Measurements from ENCODE around the gene SLC25A43.
"Not testable (repeated sequence)": the region's sequence is repeated elsewhere in the genome, so short reads cannot be mapped to it uniquely, and the experiment has no call there.

The SLC25A43 gene

DNA sequence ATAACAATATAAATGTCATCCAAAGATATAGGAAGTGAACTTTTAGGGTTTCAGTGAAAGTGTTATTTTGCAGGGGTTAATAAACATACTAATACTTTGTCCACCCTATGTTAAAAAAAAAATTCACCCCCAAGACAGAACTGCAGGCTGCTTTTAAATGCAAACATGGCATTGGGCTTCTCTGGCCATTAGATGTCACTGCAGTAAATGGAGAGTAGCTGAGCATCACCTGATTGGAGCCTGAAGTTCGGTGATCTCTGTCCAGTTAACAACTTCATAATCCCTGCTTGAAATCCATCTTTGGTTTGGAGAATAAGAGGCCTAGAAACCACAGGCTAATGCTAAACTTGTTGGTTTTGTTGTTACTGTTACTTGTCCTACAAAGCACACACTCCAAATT, 18.7 kb downstream of the SLC25A43 start:
- H3K27ac Mint-ChIP-seq: no peak overlapping the region
- no peak for ATAC-seq (replicated peaks)
- no peak overlapping the region for H3K4me3 Mint-ChIP-seq
- H3K36me3 Mint-ChIP-seq (ENCODE audit: insufficient read depth): no peaks in the 10 kb centered on the region
- H3K4me1 Mint-ChIP-seq (ENCODE audit: low read depth in 2 of 2): no peaks in the 10 kb centered on the region
- DNase-seq: no peak
- H3K27me3 Mint-ChIP-seq: no peaks in the 10 kb centered on the region
- no peaks in the 10 kb centered on the region for H3K9me3 Mint-ChIP-seq

DNA sequence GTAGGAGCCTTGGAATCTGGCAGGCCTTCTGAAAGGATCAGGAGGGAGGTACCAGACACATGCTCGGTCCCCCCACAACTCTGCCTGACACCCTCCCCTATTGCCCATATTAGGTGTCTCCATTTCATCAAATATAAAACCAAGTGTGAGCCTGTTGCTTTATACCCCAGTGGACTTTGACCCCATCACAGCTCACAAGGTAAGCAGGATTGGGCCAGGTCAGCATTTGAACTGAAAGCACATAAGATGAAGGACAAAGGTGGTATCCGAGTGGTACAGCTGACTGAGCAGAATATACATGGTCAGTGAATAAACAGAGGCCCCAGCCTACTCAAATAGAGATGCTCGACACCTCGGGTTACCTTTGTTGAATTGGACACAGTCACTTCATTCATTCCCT, 20.0 kb downstream of the SLC25A43 start:
- ATAC-seq (replicated peaks) (no peak), DNase-seq (no peak)
- H3K36me3 Mint-ChIP-seq (ENCODE audit: insufficient read depth): no peaks in the 10 kb centered on the region
- no peaks in the 10 kb centered on the region for H3K4me1 Mint-ChIP-seq (ENCODE audit: low read depth in 2 of 2)
- no peaks in the 10 kb centered on the region for H3K9me3 Mint-ChIP-seq
- peak overlapping the region in 1 of 2 donors; percentile 13 for H3K27ac Mint-ChIP-seq
- H3K27me3 Mint-ChIP-seq: no peaks in the 10 kb centered on the region
- H3K4me3 Mint-ChIP-seq: no peak overlapping the region

DNA sequence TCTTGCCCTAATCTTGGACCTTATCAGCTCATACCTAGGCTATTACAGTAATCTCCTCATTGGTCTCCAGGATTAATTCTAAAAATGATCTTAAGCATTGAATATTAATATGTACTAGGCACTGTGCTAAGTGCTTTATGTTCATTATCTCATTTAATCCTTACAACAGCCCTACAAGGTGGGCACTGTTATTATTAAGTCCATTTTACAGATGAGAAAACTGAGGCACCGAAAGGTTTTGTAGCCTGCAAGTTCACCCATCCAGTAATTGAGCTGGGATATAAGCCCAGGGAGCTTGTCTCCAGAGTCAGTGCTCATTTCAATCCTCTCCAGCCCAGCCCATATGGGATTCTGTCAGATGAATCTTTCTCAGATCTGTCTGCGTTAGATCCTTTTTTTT, 20.8 kb downstream of the SLC25A43 start:
- ATAC-seq (replicated peaks): no peak
- DNase-seq: no peak
- H3K27ac Mint-ChIP-seq: peak overlapping the region in 1 of 2 donors; percentile 13
- H3K9me3 Mint-ChIP-seq: no peaks in the 10 kb centered on the region
- H3K27me3 Mint-ChIP-seq: no peaks in the 10 kb centered on the region
- peaks cover 3% of the 10 kb centered on the region for H3K36me3 Mint-ChIP-seq (ENCODE audit: insufficient read depth)
- H3K4me1 Mint-ChIP-seq (ENCODE audit: low read depth in 2 of 2): no peaks in the 10 kb centered on the region
- H3K4me3 Mint-ChIP-seq: no peak overlapping the region

DNA sequence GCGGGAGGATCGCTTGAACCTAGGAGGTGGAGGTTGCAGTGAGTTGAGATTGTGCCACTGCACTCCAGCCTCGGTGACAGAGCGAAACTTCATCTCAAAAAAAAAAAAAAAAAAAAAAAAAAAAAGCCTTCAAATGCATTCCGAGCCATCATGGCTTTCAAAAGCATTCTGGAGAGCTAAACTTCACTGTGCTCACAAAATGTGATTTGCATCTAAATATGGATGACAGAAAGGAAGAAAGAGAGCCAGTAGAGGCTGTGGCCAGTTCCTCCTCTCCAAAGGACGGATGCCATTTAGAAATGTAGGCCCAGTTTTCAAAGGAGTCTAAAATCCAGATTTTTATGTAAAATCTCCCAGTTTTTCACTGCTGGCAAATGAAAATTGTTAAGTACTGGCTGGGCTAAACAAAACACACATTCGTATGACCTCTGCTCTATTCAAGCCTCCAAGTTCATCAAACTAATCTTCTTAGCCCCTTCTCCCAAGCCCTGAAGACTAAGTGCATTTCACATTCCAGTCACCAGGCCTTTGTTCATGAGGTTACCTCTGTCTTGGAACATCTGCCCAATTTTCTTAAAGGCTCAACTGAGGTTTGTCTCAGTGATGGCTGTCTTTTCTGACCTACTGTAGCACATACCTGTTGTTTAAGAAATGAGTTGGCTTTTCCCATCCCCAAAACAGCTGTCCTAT, 22.0 kb downstream of the SLC25A43 start:
- Mint-ChIP-seq H3K9me3 (no peaks in the 10 kb centered on the region), H3K4me3 (no peak overlapping the region), H3K36me3 (ENCODE audit: insufficient read depth) (peaks cover 4% of the 10 kb centered on the region), H3K4me1 (ENCODE audit: low read depth in 2 of 2) (no peaks in the 10 kb centered on the region), H3K27ac (no peak overlapping the region), H3K27me3 (no peaks in the 10 kb centered on the region)
- DNase-seq: no peak
- no peak for ATAC-seq (replicated peaks)

DNA sequence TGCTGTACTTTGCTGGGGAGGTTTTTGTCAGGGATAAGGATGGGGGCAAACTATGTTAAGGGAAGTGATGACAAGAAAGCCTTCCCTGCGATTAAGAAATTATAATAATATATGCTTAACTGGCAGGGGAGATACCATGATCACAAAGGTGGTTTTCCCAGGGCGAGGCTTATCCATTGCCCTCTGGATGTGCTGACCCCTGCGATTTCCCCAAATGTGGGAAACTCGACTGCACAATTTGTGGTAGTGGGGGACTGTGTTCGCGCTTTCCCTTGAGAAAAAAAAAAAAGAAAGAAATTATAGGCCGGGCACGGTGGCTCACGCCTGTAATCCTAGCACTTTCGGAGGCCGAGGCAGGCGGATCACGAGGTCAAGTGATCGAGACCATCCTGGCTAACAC, 24.5 kb downstream of the SLC25A43 start:
- DNase-seq (no peak), ATAC-seq (replicated peaks) (no peak)
- H3K27me3 Mint-ChIP-seq: no peaks in the 10 kb centered on the region
- no peak overlapping the region for H3K4me3 Mint-ChIP-seq
- no peak overlapping the region for H3K27ac Mint-ChIP-seq
- no peaks in the 10 kb centered on the region for H3K9me3 Mint-ChIP-seq
- peaks cover 3 to 7% of the 10 kb centered on the region in 2 donors for H3K4me1 Mint-ChIP-seq (ENCODE audit: low read depth in 2 of 2)
- peaks cover 4% of the 10 kb centered on the region for H3K36me3 Mint-ChIP-seq (ENCODE audit: insufficient read depth)

DNA sequence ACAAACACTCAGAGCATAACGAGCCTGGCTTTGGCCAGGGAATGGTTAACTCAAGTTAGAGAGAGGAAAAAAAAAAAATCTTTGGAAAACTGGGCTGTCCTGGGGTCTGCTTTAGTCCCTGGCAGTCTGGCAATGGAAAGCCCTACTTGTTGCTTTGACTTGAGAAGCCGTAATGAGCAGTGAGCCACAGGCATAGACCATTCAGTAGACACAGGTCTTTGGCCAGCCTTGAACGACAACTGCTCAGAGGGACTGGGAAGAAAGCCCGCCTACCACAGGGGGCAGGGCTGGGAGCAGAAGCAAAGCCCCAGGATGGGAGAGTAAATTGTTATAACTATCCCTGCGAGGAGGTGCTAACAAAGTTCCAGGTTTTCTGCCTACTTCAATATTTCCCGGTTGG, 25.9 kb downstream of the SLC25A43 start:
- Mint-ChIP-seq H3K27ac (peak overlapping the region in 1 of 2 donors; percentile 56), H3K4me1 (ENCODE audit: low read depth in 2 of 2) (peaks cover 3 to 7% of the 10 kb centered on the region in 2 donors), H3K4me3 (no peak overlapping the region), H3K36me3 (ENCODE audit: insufficient read depth) (peaks cover 7% of the 10 kb centered on the region), H3K27me3 (no peaks in the 10 kb centered on the region), H3K9me3 (no peaks in the 10 kb centered on the region)
- DNase-seq: no peak
- no peak for ATAC-seq (replicated peaks)

DNA sequence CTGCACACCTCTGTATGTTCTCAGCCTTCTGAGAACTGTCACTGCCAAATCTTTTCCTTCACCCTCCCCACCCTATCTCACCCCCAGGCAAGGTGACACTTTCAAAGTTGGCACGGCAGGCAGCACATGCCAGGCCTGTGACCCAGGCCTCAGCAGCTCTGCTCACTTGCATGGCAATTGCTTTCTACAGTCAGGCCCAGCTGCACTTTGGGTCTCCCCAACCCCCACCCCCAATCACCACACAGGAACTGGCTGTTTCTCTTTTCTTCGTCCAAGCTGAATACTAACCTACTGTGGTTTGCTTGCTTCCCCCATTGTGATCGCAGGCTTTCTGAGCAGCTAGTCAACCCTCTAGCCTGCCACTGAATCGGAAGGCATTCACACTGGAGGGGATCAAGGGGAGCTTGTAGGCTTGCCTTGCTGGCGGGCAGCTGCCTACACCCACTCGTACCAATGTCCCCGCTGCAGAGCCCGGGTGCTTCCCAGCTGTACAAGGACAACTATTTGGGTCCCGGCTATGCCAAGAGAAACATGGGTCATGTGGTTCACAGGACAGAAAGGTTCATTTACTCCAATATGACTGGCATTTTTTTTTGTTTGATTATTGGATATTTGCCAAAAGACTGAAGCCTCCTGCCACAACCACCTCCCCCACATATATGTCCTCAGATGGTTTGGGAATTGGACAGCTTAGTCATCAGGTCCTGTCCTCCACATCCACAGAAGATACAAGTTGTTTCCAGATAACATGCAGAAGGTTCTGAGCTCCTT, 28.1 kb downstream of the SLC25A43 start:
- Mint-ChIP-seq H3K27me3 (no peaks in the 10 kb centered on the region), H3K36me3 (ENCODE audit: insufficient read depth) (peaks cover 7% of the 10 kb centered on the region), H3K4me1 (ENCODE audit: low read depth in 2 of 2) (peaks cover 3 to 7% of the 10 kb centered on the region in 2 donors), H3K9me3 (no peaks in the 10 kb centered on the region), H3K4me3 (peak overlapping the region in 1 of 2 donors; percentile 7), H3K27ac (peak overlapping the region; percentile 55 to 68)
- DNase-seq: no peak
- ATAC-seq (replicated peaks): peak; percentile 41

DNA sequence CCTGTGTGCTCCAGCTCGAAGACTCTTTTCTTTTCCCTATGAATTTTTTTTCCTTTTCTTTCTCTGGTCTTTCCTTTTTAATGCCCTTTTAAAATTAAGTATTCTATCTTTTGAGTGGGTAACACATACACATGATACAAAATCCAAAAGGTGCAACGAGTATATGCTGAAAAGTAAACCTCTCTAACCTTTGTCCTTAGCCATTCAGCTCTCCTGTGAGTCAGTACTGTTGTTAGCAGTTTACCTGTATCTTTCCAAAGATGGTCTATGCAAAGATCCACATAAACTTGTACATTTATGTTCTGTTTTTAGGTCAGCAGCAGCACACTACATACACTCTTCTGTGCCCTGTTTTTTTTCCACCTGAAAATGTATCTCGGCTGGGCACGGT, 28.7 kb downstream of the SLC25A43 start:
- H3K9me3 Mint-ChIP-seq: no peaks in the 10 kb centered on the region
- ATAC-seq (replicated peaks): no peak
- DNase-seq: no peak
- no peak overlapping the region for H3K4me3 Mint-ChIP-seq
- H3K4me1 Mint-ChIP-seq (ENCODE audit: low read depth in 2 of 2): peaks cover 3 to 7% of the 10 kb centered on the region in 2 donors
- peak overlapping the region; percentile 55 to 68 for H3K27ac Mint-ChIP-seq
- H3K36me3 Mint-ChIP-seq (ENCODE audit: insufficient read depth): peaks cover 7% of the 10 kb centered on the region
- H3K27me3 Mint-ChIP-seq: no peaks in the 10 kb centered on the region

DNA sequence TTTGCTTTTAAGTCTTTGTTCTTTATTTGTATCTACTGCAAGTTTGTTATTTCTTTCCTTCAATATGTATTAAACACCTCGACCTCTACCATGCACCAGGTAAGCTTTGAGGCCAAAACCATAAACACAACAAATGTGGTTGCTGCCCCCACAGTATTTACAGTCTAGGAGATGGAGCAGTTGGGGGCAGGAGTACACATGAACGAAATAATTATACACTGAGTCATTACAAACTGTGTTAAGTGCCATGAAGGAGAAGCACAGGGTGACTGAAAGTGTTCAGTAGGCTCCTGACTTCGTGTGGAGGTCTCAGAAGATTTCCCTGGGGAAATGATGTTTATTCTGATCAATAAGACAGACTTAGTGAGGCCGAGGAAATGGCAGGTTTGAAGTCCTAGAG, 30.3 kb downstream of the SLC25A43 start:
- H3K4me1 Mint-ChIP-seq (ENCODE audit: low read depth in 2 of 2): peaks cover 3 to 15% of the 10 kb centered on the region in 2 donors
- H3K27ac Mint-ChIP-seq: no peak overlapping the region
- no peak overlapping the region for H3K4me3 Mint-ChIP-seq
- DNase-seq (no peak), ATAC-seq (replicated peaks) (no peak)
- H3K9me3 Mint-ChIP-seq: no peaks in the 10 kb centered on the region
- H3K36me3 Mint-ChIP-seq (ENCODE audit: insufficient read depth): peaks cover 10% of the 10 kb centered on the region
- H3K27me3 Mint-ChIP-seq: no peaks in the 10 kb centered on the region

DNA sequence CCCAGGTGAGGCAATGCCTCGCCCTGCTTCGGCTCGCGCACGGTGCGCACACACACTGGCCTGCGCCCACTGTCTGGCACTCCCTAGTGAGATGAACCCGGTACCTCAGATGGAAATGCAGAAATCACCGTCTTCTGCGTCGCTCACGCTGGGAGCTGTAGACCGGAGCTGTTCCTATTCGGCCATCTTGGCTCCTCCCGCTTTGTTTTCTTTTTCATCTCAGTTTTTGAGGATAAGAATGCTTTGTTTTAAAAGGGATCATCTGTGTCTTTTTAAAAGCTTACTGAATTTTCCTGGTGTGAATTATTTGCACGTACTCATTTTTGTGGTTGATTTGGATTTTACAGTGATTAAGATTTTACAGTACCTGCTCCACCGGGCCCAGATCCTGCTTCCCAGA, 42.2 kb downstream of the SLC25A43 start:
- not testable (repeated sequence) for H3K27ac Mint-ChIP-seq; H3K4me1 Mint-ChIP-seq (ENCODE audit: low read depth in 2 of 2); ATAC-seq (replicated peaks); H3K36me3 Mint-ChIP-seq (ENCODE audit: insufficient read depth); H3K9me3 Mint-ChIP-seq; H3K27me3 Mint-ChIP-seq; DNase-seq; H3K4me3 Mint-ChIP-seq

DNA sequence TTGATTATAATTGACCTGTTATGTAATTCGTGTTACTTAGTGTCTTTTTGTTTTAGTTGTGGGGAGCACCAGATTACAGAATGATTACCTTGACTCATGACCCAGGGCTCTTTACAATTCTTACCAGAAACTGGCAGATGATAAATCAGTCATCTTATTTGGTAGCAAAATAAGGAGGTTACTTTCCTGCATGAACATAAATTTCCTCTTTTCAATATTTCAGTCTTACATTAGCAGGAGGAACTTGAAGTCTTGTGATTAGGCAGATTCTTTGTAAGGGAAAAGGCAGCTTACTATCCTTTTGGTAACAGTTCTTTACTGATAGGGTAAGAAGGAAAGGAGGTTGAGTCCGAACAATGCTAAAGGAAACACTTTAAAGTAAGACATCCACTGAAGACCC, 43.1 kb downstream of the SLC25A43 start:
- no peak overlapping the region for H3K4me3 Mint-ChIP-seq
- H3K36me3 Mint-ChIP-seq (ENCODE audit: insufficient read depth): no peaks in the 10 kb centered on the region
- no peaks in the 10 kb centered on the region for H3K4me1 Mint-ChIP-seq (ENCODE audit: low read depth in 2 of 2)
- DNase-seq (no peak), ATAC-seq (replicated peaks) (no peak)
- H3K27me3 Mint-ChIP-seq: no peaks in the 10 kb centered on the region
- no peak overlapping the region for H3K27ac Mint-ChIP-seq
- H3K9me3 Mint-ChIP-seq: no peaks in the 10 kb centered on the region

DNA sequence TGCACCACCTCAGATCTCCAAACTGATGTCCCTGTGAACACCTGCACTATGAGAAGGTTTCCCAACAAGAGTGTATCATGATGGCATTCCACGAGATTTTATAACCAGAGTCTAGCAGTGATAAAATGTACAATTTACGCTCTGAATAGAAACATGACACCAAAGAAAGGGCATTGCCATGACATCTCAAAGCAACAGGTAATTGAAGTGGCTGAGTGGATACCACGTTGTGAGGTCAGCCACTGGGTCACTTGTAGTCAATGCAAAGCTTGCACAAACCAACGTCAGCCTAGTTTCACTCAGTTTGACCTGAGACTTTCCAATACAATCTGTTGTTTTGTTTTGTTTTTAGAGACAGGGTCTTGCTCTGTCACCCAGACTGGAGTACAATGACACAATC, 54.1 kb downstream of the SLC25A43 start:
- Mint-ChIP-seq H3K36me3 (ENCODE audit: insufficient read depth) (peaks cover 6% of the 10 kb centered on the region), H3K9me3 (no peaks in the 10 kb centered on the region), H3K27ac (no peak overlapping the region), H3K27me3 (no peaks in the 10 kb centered on the region), H3K4me3 (no peak overlapping the region), H3K4me1 (ENCODE audit: low read depth in 2 of 2) (peaks cover 0 to 5% of the 10 kb centered on the region in 2 donors)
- ATAC-seq (replicated peaks): no peak
- DNase-seq: no peak

DNA sequence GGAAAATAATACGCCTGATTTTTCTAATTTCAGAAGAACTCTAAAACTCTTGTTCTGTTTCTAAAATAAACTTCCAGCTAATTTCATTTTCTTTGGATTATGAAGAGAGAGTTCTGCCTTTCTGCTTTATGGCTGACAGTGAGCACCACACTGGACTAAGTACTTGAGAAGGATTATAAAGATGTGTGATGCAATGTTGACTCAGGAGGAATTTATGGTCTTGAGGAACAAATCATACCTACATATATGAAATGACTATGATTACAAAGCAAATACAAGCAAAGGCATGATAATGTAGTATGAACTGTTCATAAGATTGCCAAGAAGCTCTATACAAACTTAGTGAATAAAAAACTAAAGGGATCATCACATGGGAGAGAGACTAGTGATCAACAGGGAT, 56.1 kb downstream of the SLC25A43 start:
- Mint-ChIP-seq H3K9me3 (no peaks in the 10 kb centered on the region), H3K27me3 (no peaks in the 10 kb centered on the region), H3K36me3 (ENCODE audit: insufficient read depth) (peaks cover 6% of the 10 kb centered on the region), H3K27ac (no peak overlapping the region), H3K4me1 (ENCODE audit: low read depth in 2 of 2) (peaks cover 0 to 5% of the 10 kb centered on the region in 2 donors), H3K4me3 (no peak overlapping the region)
- ATAC-seq (replicated peaks) (no peak), DNase-seq (no peak)

DNA sequence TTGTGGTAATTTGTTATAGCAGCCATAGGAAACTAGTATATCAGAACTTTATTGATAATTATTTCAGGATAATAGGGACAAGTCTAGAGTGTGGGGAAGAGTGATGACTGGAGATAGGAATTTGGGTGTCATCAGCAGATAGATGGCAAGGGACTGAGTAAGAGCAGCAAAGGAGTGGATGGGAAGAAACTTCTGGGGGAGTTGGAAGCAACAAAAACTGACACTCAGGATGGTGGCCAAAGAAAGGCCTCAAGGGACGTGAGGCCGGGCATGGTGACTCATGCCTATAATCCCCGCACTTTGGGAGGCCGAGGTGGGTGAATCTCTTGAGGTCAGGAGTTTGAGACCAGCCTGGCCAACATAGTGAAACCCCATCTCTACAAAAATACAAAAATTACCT, 60.0 kb downstream of the SLC25A43 start:
- Mint-ChIP-seq H3K27ac (no peak overlapping the region), H3K4me3 (no peak overlapping the region), H3K9me3 (no peaks in the 10 kb centered on the region), H3K27me3 (no peaks in the 10 kb centered on the region), H3K36me3 (ENCODE audit: insufficient read depth) (no peaks in the 10 kb centered on the region), H3K4me1 (ENCODE audit: low read depth in 2 of 2) (peaks cover 0 to 5% of the 10 kb centered on the region in 2 donors)
- no peak for DNase-seq
- ATAC-seq (replicated peaks): no peak
